Astrocyte of the spinal cord (primary cell): ENCODE measurements around the gene HSDL2.

Experiments
- DNase-seq: peaks from one replicate; pipeline ENCODE4 v3.0.0; 2011; ENCODE audit warnings: low read depth, low spot score
- H3K4me3 ChIP-seq: 2 replicates; pipeline ENCODE4 v1.5.1; 2011; ENCODE audit warnings: low read depth, mild to moderate bottlenecking, low read length, moderate library complexity
- CTCF ChIP-seq: IDR thresholded peaks from 2 replicates; pipeline ENCODE4 v1.5.1; 2012; ENCODE audit warnings: low read depth, mild to moderate bottlenecking, low read length, inconsistent platforms
- in situ Hi-C: cut with HindIII; loops from 2 replicates; pipeline ENCODE4 v1.10.0; 2017; ENCODE audit warnings: low sequenced_read_pairs

HSDL2 gene

GRCh38 chr9:112493393-112494137 is 113.7 kb downstream of the HSDL2 start:
- in situ Hi-C loops: no loop called here

GRCh38 chr9:112494153-112494552 is 114.2 kb downstream of the HSDL2 start:
- no peak for DNase-seq
- H3K4me3 ChIP-seq: no peak overlapping the region
- in situ Hi-C loops: no loop called here
- TF ChIP-seq CTCF: no peak

More at GRCh38 chr9:112493393-112494137, 113.7 kb downstream of the HSDL2 start:
- no peak overlapping the region for H3K4me3 ChIP-seq
- no peak for DNase-seq
- TF ChIP-seq CTCF: no peak

GRCh38 chr9:112495614-112496013 is 115.7 kb downstream of the HSDL2 start:
- H3K4me3 ChIP-seq: no peak overlapping the region
- DNase-seq: no peak
- TF ChIP-seq CTCF: no peak
- in situ Hi-C loops: no loop called here

GRCh38 chr9:112496074-112496722 is 116.3 kb downstream of the HSDL2 start:
- in situ Hi-C loops: no loop called here

GRCh38 chr9:112500842-112501241 is 120.9 kb downstream of the HSDL2 start:
- in situ Hi-C loops: no loop called here

More at GRCh38 chr9:112496074-112496722, 116.3 kb downstream of the HSDL2 start:
- H3K4me3 ChIP-seq: no peak overlapping the region
- no peak for TF ChIP-seq CTCF
- no peak for DNase-seq

GRCh38 chr9:112501287-112501686 is 121.4 kb downstream of the HSDL2 start:
- in situ Hi-C loops: no loop called here
- H3K4me3 ChIP-seq: no peak overlapping the region
- no peak for DNase-seq
- TF ChIP-seq CTCF: no peak

More at GRCh38 chr9:112500842-112501241, 120.9 kb downstream of the HSDL2 start:
- no peak for TF ChIP-seq CTCF
- no peak for DNase-seq
- H3K4me3 ChIP-seq: no peak overlapping the region
